Tibial artery (tissue), 4 donors: Measurements from ENCODE around the gene SSU72.

Experiments used
- DNase-seq, 2 donors: peaks; one replicate each; pipeline ENCODE4 v3.0.0-alpha.2; 2019
- H3K27ac ChIP-seq, 2 donors: fragments of 200-600 bp; sonication (generic) in 1 of 2; 1 replicate in 1 of 2; 2 replicates in 1 of 2; pipeline ENCODE4 v1.5.1; 2018 to 2019; ENCODE audit warnings: mild to moderate bottlenecking in 1 of 2
- H3K27me3 ChIP-seq, 2 donors: fragments of 200-600 bp; sonication (generic) in 1 of 2; one replicate each; pipeline versions ENCODE4 v1.5.1 to v1.6.0; 2016 to 2019
- H3K36me3 ChIP-seq, 3 donors: fragments of 200-600 bp; sonication (generic) in 2 of 3; one replicate each; pipeline ENCODE4 v1.5.1; 2016 to 2019; ENCODE audit warnings: mild to moderate bottlenecking in 2 of 3
- H3K4me1 ChIP-seq, 4 donors: fragments of 200-600 bp; sonication (generic) in 2 of 4; 1 replicate in 3 of 4; 2 replicates in 1 of 4; pipeline ENCODE4 v1.5.1; 2016 to 2019
- H3K4me3 ChIP-seq, 2 donors: fragments of 200-600 bp; sonication (generic) in 1 of 2; 1 replicate in 1 of 2; 2 replicates in 1 of 2; pipeline ENCODE4 v1.5.1; 2018 to 2019; ENCODE audit warnings: mild to moderate bottlenecking in 2 of 2
- H3K9me3 ChIP-seq, 3 donors: fragments of 200-600 bp; sonication (generic) in 1 of 3; one replicate each; pipeline ENCODE4 v1.5.1; 2016 to 2019
- CTCF ChIP-seq, 2 experiments: fragments of 200-600 bp in 1 of 2; fragments of 450-650 bp in 1 of 2; IDR thresholded peaks; one replicate each; pipeline ENCODE4 v1.5.1; 2017 to 2019; ENCODE audit warnings: antibody characterized with exemption in 2 of 2, mild to moderate bottlenecking in 1 of 2, moderate library complexity in 1 of 2
- intact Hi-C: fragments of 100-400 bp; cut with DNase I; formaldehyde crosslinking; loops from one replicate; pipeline ENCODE4 v1.15.0; 2023; ENCODE audit warnings: low total_unique reads

SSU72 gene

GRCh38 chr1:1617516-1617915, 42.9 kb upstream of the SSU72 start:
- Histone ChIP-seq H3K9me3 (no peaks in the 10 kb centered on the region), H3K4me3 (no peak overlapping the region), H3K27me3 (no peaks in the 10 kb centered on the region), H3K4me1 (peaks cover 5 to 40% (median 31%) of the 10 kb centered on the region in 4 donors), H3K36me3 (peaks cover 0 to 46% (median 4%) of the 10 kb centered on the region in 3 donors), H3K27ac (no peak overlapping the region)
- no peak for TF ChIP-seq CTCF (IDR thresholded peaks at IDR 0.05)
- intact Hi-C loops = no loop called here
- no peak for DNase-seq

GRCh38 chr1:1616838-1617237, 42.2 kb upstream of the SSU72 start:
- Histone ChIP-seq H3K4me3 (peak overlapping the region; percentile 99 to 100), H3K27ac (peak overlapping the region in 1 of 2 donors; percentile 100), H3K36me3 (peaks cover 0 to 42% (median 4%) of the 10 kb centered on the region in 3 donors), H3K9me3 (no peaks in the 10 kb centered on the region), H3K27me3 (no peaks in the 10 kb centered on the region), H3K4me1 (peaks cover 5 to 40% (median 31%) of the 10 kb centered on the region in 4 donors)
- no peak for TF ChIP-seq CTCF (IDR thresholded peaks at IDR 0.05)
- intact Hi-C loops = no loop called here
- DNase-seq = no peak

- H3K9me3 ChIP-seq = no peaks in the 10 kb centered on the region
- intact Hi-C loops = no loop called here
- no peak for TF ChIP-seq CTCF (IDR thresholded peaks at IDR 0.05)
- H3K27me3 ChIP-seq = no peaks in the 10 kb centered on the region
- peak overlapping the region; percentile 99 to 100 for H3K4me3 ChIP-seq
- peak overlapping the region; percentile 100 for H3K27ac ChIP-seq
- no peak for DNase-seq
- peaks cover 5 to 40% (median 33%) of the 10 kb centered on the region in 4 donors for H3K4me1 ChIP-seq
- peaks cover 0 to 36% (median 4%) of the 10 kb centered on the region in 3 donors for H3K36me3 ChIP-seq
These were observed 41.6 kb upstream of the SSU72 start for GRCh38 chr1:1616045-1616790.

- Histone ChIP-seq H3K4me1 (peaks cover 5 to 40% (median 33%) of the 10 kb centered on the region in 4 donors), H3K36me3 (peaks cover 0 to 28% (median 4%) of the 10 kb centered on the region in 3 donors), H3K9me3 (no peaks in the 10 kb centered on the region), H3K27ac (peak within 1 kb of the TSS; percentile 100), H3K4me3 (peak within 1 kb of the TSS; percentile 99 to 100), H3K27me3 (no peaks in the 10 kb centered on the region)
- DNase-seq = peak; percentile 91 to 96
- no peak for TF ChIP-seq CTCF (IDR thresholded peaks at IDR 0.05)
- intact Hi-C loops = loop anchor here (2.0 kb wide), 1 partner anchor 41 kb away; the partner anchor contains the start of gene SSU72
These were observed 40.8 kb upstream of the SSU72 start, which contains the start of gene MIB2 for GRCh38 chr1:1615256-1616044. Gene MIB2, plus strand, starts transcription at chr1:1615500. Its CDS starts 7,953 bp downstream, at chr1:1623453.

- TF ChIP-seq CTCF (IDR thresholded peaks at IDR 0.05) = peak in 1 of 2 experiments; percentile 4
These were observed 40.2 kb upstream of the SSU72 start for GRCh38 chr1:1614954-1615255.

More at GRCh38 chr1:1614954-1615255, 40.2 kb upstream of the SSU72 start:
- Histone ChIP-seq H3K27ac (peak overlapping the region; percentile 100), H3K9me3 (no peaks in the 10 kb centered on the region), H3K27me3 (no peaks in the 10 kb centered on the region), H3K4me3 (peak overlapping the region; percentile 99 to 100), H3K4me1 (peaks cover 5 to 40% (median 33%) of the 10 kb centered on the region in 4 donors), H3K36me3 (peaks cover 0 to 22% (median 4%) of the 10 kb centered on the region in 3 donors)
- no peak for DNase-seq
- intact Hi-C loops = loop anchor here (2.0 kb wide), 1 partner anchor 40 kb away; the partner anchor contains the start of gene SSU72
